ENCODE measurements around the gene COL3A1. TPM values are rescaled to one million over a fixed set of nuclear protein-coding genes. Genes with fewer than 3 reads are reported as not detected.
A peak's percentile ranks its signal among the peaks of the same experiment; 100 is the strongest.

Gene COL3A1
- total RNA-seq, 3 donors from 2014 or later: 98.1 to 303 (median 98.6) TPM

GRCh38 chr2:189020179-189020578, 46.0 kb downstream of the COL3A1 start:
- H3K27ac ChIP-seq: peak overlapping the region in 1 of 2 donors; percentile 90
- no peaks in the 10 kb centered on the region for H3K27me3 ChIP-seq
- no peaks in the 10 kb centered on the region for H3K36me3 ChIP-seq
- no peaks in the 10 kb centered on the region for H3K4me1 ChIP-seq
- no peak for TF ChIP-seq POLR2A (IDR thresholded peaks at IDR 0.05)
- H3K4me3 ChIP-seq: no peak overlapping the region
- DNase-seq (ENCODE audit: low spot score in 2 of 2): no peak
- no peaks in the 10 kb centered on the region for H3K9me3 ChIP-seq
- intact Hi-C loops (cut with DNase I; ENCODE audit: low total_unique reads): no loop called here

- intact Hi-C loops (cut with DNase I; ENCODE audit: low total_unique reads): no loop called here
Measured at GRCh38 chr2:189022053-189022481, 47.9 kb downstream of the COL3A1 start.

DNA sequence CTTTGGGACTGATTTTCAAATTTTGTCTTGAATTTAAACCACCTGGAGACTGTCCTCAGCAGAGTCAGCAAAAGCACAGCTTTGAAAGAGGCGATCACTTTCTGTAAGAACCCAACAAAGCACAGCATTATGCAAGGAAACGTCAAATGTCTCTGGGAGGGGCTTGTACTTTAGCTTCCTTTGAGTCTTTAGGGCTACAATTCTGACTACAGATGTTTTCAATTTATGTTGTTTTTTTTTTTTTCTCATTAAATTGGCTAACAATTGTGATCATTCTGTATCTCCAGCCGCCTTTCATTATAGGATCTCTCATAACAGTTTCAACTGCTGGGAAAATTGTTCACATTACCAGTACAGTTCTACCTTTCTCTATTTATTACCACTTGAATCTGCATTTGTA, 48.3 kb downstream of the COL3A1 start:
- H3K9me3 ChIP-seq: no peaks in the 10 kb centered on the region
- DNase-seq (ENCODE audit: low spot score in 2 of 2): no peak

More at GRCh38 chr2:189022053-189022481, 47.9 kb downstream of the COL3A1 start:
- Histone ChIP-seq H3K4me1 (no peaks in the 10 kb centered on the region), H3K27me3 (no peaks in the 10 kb centered on the region), H3K9me3 (no peaks in the 10 kb centered on the region), H3K27ac (peak overlapping the region; percentile 63 to 90), H3K4me3 (no peak overlapping the region), H3K36me3 (no peaks in the 10 kb centered on the region)
- DNase-seq (ENCODE audit: low spot score in 2 of 2): no peak
- TF ChIP-seq CTCF (IDR thresholded peaks at IDR 0.05) (no peak), POLR2A (IDR thresholded peaks at IDR 0.05) (no peak), POLR2AphosphoS5 (IDR thresholded peaks at IDR 0.05) (peak in 2 of 3 donors; percentile 26 to 35)

DNA sequence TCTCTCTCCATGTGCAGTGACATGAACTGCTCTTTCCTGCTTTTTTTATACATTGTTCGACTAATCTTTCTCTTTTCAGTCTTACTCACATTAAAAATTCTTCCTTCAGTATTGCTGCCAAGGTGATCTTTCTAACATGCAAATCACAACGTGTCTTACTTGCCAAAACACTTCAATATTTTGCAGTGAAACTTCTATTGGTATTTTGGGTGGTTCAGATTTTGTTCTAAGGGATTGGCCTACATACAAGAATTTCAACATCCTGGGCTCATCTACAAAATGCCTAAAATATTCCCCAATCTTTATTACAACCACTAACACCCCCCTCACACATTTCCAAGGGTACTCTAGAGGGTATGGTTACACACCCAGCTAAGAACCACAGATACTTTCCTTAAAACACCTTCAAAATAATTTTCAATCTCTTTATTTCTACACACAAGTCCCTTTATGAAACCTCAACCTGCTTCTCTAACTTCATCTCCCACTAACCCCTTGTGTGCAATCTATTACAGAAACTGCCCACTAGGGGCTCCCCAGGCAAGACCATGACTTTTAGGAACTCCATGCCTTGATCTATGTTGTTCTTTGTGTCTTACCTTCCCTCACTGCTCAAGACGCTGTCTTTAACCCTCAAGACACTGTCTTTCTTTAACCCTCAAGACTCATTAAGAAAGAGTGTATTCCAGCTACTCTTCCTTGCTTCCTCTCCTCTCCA, 50.9 kb downstream of the COL3A1 start:
- TF ChIP-seq POLR2A (IDR thresholded peaks at IDR 0.05): no peak
- TF ChIP-seq POLR2AphosphoS5 (IDR thresholded peaks at IDR 0.05): no peak
- Histone ChIP-seq H3K27ac (peak overlapping the region; percentile 13 to 63), H3K36me3 (no peaks in the 10 kb centered on the region)

More for the DNA sequence above, 48.3 kb downstream of the COL3A1 start:
- TF ChIP-seq POLR2A (IDR thresholded peaks at IDR 0.05) (no peak), POLR2AphosphoS5 (IDR thresholded peaks at IDR 0.05) (no peak), CTCF (IDR thresholded peaks at IDR 0.05) (no peak)
- H3K4me3 ChIP-seq: no peak overlapping the region
- intact Hi-C loops (cut with DNase I; ENCODE audit: low total_unique reads): no loop called here
- no peaks in the 10 kb centered on the region for H3K36me3 ChIP-seq
- no peaks in the 10 kb centered on the region for H3K4me1 ChIP-seq
- peak overlapping the region; percentile 63 to 90 for H3K27ac ChIP-seq
- no peaks in the 10 kb centered on the region for H3K27me3 ChIP-seq

DNA sequence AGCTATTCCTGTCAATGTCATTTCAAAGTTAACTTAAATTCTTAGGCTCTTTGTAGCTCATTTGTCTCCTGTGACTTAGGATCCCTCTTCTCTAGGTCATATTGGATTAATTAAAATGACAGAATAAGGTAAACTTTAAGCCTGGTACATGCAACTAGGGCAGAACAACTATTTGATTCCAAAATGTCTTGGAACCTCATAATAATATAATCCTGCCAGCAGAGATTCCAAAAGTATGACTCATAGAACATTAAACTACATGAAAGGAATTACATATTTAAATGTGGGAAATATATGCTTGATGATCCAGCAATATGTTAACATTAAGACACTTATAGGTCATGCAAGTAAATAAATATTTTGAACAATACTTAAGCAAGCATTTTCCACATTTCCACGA, 63.3 kb downstream of the COL3A1 start:
- Histone ChIP-seq H3K27me3 (no peaks in the 10 kb centered on the region), H3K4me3 (no peak overlapping the region), H3K4me1 (no peaks in the 10 kb centered on the region), H3K9me3 (no peaks in the 10 kb centered on the region), H3K36me3 (peaks cover 4% of the 10 kb centered on the region), H3K27ac (no peak overlapping the region)
- TF ChIP-seq POLR2A (IDR thresholded peaks at IDR 0.05) (no peak), POLR2AphosphoS5 (IDR thresholded peaks at IDR 0.05) (no peak), CTCF (IDR thresholded peaks at IDR 0.05) (no peak)
- intact Hi-C loops (cut with DNase I; ENCODE audit: low total_unique reads): loop anchor here (5.0 kb wide), 1 partner anchor 955 kb away; no protein-coding TSS in a partner anchor
- DNase-seq (ENCODE audit: low spot score in 2 of 2): no peak

More for the DNA sequence above, 50.9 kb downstream of the COL3A1 start:
- H3K9me3 ChIP-seq: no peaks in the 10 kb centered on the region
- H3K4me1 ChIP-seq: no peaks in the 10 kb centered on the region
- H3K4me3 ChIP-seq: no peak overlapping the region
- DNase-seq (ENCODE audit: low spot score in 2 of 2): no peak
- H3K27me3 ChIP-seq: no peaks in the 10 kb centered on the region
- intact Hi-C loops (cut with DNase I; ENCODE audit: low total_unique reads): no loop called here

DNA sequence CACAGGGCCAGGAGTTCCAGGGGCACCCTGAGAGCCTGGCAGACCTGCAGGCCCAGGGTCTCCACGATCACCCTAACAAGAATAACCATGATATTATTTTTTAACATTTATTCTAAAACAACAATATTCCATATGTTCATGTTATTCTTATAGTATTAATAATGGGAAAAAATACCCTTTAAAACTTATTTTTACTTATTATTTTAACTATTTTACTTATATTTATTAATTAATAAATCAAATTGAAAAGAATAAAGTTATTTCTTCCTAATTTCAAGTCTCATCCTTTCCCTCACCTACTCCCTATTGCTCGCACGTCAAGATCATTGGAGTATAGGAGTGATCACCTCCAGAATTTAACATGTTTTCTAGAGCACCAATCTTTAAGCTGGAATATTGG, 71.7 kb downstream of the COL3A1 start:
- Histone ChIP-seq H3K9me3 (no peaks in the 10 kb centered on the region), H3K36me3 (no peaks in the 10 kb centered on the region), H3K27me3 (no peaks in the 10 kb centered on the region), H3K4me1 (no peaks in the 10 kb centered on the region), H3K27ac (no peak overlapping the region), H3K4me3 (no peak overlapping the region)
- DNase-seq (ENCODE audit: low spot score in 2 of 2): no peak
- TF ChIP-seq POLR2AphosphoS5 (IDR thresholded peaks at IDR 0.05): no peak
- no peak for TF ChIP-seq CTCF (IDR thresholded peaks at IDR 0.05)
- TF ChIP-seq POLR2A (IDR thresholded peaks at IDR 0.05): no peak
- intact Hi-C loops (cut with DNase I; ENCODE audit: low total_unique reads): loop anchor here (10.0 kb wide), 1 partner anchor 501 kb away; no protein-coding TSS in a partner anchor

Measured in breast epithelium (tissue), 4 donors.